GM12801 (cell line): ENCODE measurements around the gene RNF183.

Source experiments
- TF ChIP-seq, protein P1 (sequence below): IDR thresholded peaks from one replicate; pipeline ENCODE4 v1.5.1; 2011; ENCODE audit warnings: control low read depth; ENCODE audit not compliant: insufficient read length; ENCODE audit errors: extremely low read depth

RNF183 gene

DNA sequence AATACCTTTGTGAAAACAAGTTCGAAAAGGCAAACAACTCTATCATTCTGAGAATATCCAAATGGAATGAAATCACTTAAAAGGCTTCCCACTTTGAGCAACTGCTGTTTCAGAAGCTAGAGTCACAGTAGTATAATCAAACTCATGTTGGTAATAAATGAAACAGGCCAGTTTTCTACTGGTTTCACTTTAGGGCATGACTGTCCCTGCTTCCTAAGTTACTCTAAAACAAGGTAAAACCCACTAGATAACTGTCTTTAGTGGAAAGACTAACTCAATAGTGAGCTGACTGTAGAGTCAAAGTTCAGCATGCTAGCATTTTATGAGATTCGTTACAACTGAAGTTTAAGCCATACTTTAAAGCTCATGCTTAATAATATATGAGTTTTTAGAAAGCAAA is 33.8 kb downstream of the RNF183 start:
- TF ChIP-seq, protein P1, sequence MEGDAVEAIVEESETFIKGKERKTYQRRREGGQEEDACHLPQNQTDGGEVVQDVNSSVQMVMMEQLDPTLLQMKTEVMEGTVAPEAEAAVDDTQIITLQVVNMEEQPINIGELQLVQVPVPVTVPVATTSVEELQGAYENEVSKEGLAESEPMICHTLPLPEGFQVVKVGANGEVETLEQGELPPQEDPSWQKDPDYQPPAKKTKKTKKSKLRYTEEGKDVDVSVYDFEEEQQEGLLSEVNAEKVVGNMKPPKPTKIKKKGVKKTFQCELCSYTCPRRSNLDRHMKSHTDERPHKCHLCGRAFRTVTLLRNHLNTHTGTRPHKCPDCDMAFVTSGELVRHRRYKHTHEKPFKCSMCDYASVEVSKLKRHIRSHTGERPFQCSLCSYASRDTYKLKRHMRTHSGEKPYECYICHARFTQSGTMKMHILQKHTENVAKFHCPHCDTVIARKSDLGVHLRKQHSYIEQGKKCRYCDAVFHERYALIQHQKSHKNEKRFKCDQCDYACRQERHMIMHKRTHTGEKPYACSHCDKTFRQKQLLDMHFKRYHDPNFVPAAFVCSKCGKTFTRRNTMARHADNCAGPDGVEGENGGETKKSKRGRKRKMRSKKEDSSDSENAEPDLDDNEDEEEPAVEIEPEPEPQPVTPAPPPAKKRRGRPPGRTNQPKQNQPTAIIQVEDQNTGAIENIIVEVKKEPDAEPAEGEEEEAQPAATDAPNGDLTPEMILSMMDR: no peak

DNA sequence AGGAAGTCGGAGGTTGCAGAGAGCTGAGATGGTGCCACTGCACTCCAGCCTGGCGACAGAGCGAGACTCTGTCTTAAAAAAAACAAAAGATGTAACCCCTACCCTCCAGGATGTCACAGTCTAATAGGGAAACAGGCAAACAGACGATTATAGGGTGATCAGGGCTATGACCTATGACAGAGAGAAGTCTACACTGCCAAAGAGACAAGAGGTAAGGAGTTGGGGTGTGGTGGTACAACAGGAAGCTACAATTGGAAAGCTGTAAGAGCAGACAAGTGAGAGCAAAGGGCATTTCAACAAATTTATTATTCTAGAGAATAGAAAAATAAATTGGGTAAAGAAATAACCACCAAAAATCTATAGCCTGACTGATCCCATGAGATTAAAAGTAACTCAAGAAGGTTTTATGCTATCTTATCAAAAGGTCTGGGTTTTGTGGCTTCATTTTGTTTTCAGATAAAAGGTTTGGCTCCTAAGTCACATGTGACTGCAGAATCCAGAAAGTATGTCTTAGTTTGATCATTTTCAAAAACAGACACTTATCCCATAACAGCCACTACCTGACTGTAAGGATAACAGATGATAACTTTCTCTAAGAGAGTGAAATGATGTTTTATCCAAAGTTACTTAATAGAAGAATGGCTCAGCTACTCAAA is 35.1 kb downstream of the RNF183 start:
- TF ChIP-seq, protein P1: no peak

DNA sequence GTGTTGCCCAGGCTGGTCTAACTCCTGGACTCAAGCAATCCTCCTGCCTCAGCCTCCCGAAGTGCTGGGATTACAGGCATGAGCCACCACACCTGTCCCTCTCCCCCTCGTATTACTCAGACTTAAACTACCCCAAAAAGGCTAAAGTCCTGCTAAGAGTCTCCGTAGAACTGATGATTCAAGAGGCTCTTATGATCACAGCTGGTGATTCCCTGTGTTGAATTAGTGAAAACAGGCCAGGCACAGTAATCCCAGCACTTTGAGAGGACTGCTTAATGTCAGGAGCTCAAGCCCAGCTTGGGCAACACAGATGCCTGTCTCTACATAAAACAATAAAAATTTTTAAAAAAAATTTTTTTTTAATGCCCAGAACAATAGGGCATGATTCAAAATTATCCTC is 37.0 kb downstream of the RNF183 start:
- TF ChIP-seq, protein P1: no peak

DNA sequence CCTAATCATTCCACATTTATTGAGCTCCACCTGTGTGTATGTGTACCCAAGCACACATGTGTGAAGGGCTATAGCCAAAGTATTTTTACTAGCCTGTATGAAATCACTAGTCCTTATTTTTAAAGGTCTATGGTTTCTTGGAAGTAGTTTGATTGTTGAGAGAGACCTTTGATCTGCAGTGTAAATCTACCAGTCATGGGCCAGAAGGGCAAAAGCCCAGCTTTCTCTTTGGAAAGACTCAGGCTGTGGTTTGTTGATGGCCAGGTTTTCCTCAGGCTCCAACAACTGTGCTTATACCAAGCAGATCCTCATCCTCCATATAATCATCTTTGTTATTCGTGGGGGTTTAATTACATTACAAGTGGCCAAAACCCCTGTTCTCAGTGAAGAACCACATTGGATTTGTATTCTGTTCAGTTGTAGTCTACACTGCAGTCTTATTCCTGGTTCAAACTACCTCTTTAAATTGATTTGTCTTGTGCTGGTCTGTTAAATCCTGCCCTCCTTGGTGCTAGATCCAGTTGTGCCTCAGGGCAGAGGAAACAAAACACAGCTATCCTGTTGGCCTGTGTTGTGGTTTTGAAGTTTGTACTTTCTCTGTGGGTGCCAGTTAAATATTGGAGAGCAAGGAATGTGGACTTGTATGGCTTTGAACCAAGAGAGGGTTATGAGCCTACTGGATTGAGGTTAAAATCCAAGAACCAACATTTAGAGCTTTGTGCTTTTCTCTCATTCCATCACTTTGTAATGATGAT is 41.1 kb downstream of the RNF183 start:
- TF ChIP-seq, protein P1: no peak

DNA sequence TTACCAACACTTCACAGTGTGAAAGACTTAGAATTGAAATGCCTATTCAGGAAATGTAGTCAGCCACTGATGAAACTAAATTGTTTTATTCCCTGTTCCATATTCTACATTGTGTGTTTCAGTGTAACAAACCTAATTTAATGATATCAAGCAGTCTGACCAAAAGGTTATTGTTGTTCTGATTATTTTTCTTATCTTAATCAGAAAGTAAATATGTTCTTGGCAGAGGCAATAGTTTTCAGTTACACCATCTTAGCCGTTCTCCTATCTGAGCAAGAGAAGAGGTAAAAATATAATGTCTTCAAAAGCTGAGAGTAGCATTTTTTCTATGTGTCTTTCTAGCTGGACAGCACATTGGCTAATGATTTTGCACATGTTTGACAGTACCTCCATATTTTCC is 44.9 kb downstream of the RNF183 start:
- TF ChIP-seq, protein P1: no peak

DNA sequence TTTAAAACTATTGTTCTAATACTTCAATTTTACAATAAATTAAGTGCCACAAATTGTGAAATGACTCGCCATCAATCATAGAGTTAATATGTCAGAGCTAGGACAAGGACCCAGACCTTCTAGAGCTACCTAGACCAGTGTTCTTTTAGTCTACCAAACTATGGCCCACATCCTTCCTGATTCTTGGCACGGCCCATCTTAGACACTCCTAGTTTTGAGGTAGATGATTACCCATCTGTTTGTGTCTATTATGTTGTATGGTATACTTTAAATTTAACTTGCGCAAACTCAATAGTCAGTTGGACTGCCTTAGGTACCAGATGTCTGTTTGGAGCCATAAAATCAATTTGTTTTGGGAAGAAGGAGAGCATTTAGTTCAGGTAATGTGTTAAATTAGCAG is 45.3 kb downstream of the RNF183 start:
- TF ChIP-seq, protein P1: no peak

DNA sequence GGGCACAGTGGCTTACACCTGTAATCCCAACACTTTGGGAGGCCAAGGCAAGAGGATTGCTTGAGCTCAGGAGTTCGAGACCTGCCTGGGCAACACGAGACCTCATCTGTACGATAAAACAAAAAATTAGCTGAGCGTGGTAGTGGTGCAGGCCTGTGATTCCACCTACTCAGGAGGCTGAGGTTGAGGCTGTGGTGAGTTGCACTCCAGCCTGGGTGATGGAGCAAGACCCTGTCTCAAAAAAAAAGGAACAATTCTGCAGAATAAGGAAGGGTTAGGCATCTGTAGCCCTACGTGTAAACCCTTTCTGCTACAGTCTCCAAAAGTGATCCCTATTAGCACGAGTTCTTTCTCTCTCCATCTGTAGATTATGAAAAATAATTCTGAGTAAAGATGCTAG is 47.7 kb downstream of the RNF183 start:
- TF ChIP-seq, protein P1: no peak
